ENCODE results near the gene WNT7B. TPM values are rescaled to one million over a fixed set of nuclear protein-coding genes. Genes with fewer than 3 reads are reported as not detected.

Gene WNT7B
- total and polyA plus RNA-seq, 2 of the 8 experiments (the other 6 are each of a cell fraction or from before 2014, with no cell fraction given) = 0.14 to 0.24 TPM

- no peak overlapping the region for H3K4ac ChIP-seq (replicated peaks; ENCODE audit: insufficient read length, low read depth, low read length)
- H3K9me3 ChIP-seq (ENCODE audit: insufficient read depth in 2 of 2, low read depth in 1 of 2, low read length in 1 of 2) = no peaks in the 10 kb centered on the region
- H3K23ac ChIP-seq (ENCODE audit: insufficient read length) = no peak overlapping the region
- 81% methylated on average over 6 of the region's 6 CpGs; no CpG with 5 or more reads in 1 of the 2 experiments for WGBS, 2 experiments (ENCODE audit: extremely low coverage in 1 of 2, insufficient coverage in 1 of 2, insufficient read length in 1 of 2, insufficient replicate concordance in 2 of 2, low coverage in 1 of 2, low lambda C conversion rate in 2 of 2, missing lambda C conversion rate in 1 of 2)
- no peak overlapping the region; the same call in 1 of the 2 replicates for H3K18ac ChIP-seq (ENCODE audit: extremely low read depth, low read length)
- H3K27ac ChIP-seq (ENCODE audit: low read depth, low read length) = no peak overlapping the region
- H3K4me3 ChIP-seq (ENCODE audit: extremely low read depth in 1 of 4, insufficient read depth in 2 of 4, low read depth in 3 of 4, low read length in 4 of 4) = no peak overlapping the region
- no peak overlapping the region for H2AK5ac ChIP-seq (ENCODE audit: low read depth, low read length)
- H4K5ac ChIP-seq (ENCODE audit: insufficient read length, low read depth, low read length) = no peak overlapping the region
- H3K9ac ChIP-seq (replicated peaks in 1 of 4; ENCODE audit: extremely low read depth in 1 of 4, low read depth in 3 of 4, low read length in 3 of 4) = no peak overlapping the region
- no peak overlapping the region for H2AFZ ChIP-seq (ENCODE audit: low read length)
- H4K20me1 ChIP-seq (replicated peaks in 1 of 2; ENCODE audit: control insufficient read depth in 1 of 2, insufficient read depth in 2 of 2, low read length in 2 of 2) = peaks cover 0 to under 1% of the 10 kb centered on the region in 2 experiments
- H2BK5ac ChIP-seq (ENCODE audit: low read depth, low read length) = no peak overlapping the region
- H3K79me2 ChIP-seq (ENCODE audit: control insufficient read depth in 1 of 2, insufficient read depth in 2 of 2, low read length in 2 of 2) = no peaks in the 10 kb centered on the region
- H3K36me3 ChIP-seq (ENCODE audit: control insufficient read depth in 2 of 4, insufficient read depth in 4 of 4, low read length in 3 of 4) = no peaks in the 10 kb centered on the region
- peaks cover 0 to 5% (median under 1%) of the 10 kb centered on the region in 4 experiments; a peak in 3 of 7 replicates for H3K27me3 ChIP-seq (replicated peaks in 1 of 4; ENCODE audit: control insufficient read depth in 3 of 4, extremely low read depth in 1 of 4, insufficient read depth in 3 of 4, low read length in 3 of 4)
- H3K14ac ChIP-seq (ENCODE audit: insufficient read length) = no peak overlapping the region
- no peak overlapping the region for H2BK15ac ChIP-seq (ENCODE audit: low read length)
- CTCF ChIA-PET (ENCODE audit: partially characterized antibody) = interaction anchor here (0.9 to 6.6 kb wide), 4 partner anchors 9 to 34 kb away, joined by 3 to 39 read pairs (median 13); no protein-coding TSS in a partner anchor
- DNase-seq (ENCODE audit: low read depth in 1 of 2, low spot score in 2 of 2) (no peak), FAIRE-seq (no peak)
- H3K79me1 ChIP-seq (ENCODE audit: low read depth, low read length) = no peaks in the 10 kb centered on the region
- peaks cover 0 to 20% (median 13%) of the 10 kb centered on the region in 4 experiments; a peak in 6 of 7 replicates for H3K4me1 ChIP-seq (replicated peaks in 1 of 4; ENCODE audit: control insufficient read depth in 3 of 4, insufficient read depth in 4 of 4, low read length in 3 of 4)
- H2BK12ac ChIP-seq (ENCODE audit: low read depth, low read length) = peak overlapping the region; percentile 77
- no peak overlapping the region; the same call in 1 of the 2 replicates for H4K8ac ChIP-seq (ENCODE audit: extremely low read depth, insufficient read depth, low read length)
- H3K23me2 ChIP-seq (ENCODE audit: low read depth, low read length) = no peaks in the 10 kb centered on the region; the same call in 1 of the 2 replicates
- TF ChIP-seq, protein P1, sequence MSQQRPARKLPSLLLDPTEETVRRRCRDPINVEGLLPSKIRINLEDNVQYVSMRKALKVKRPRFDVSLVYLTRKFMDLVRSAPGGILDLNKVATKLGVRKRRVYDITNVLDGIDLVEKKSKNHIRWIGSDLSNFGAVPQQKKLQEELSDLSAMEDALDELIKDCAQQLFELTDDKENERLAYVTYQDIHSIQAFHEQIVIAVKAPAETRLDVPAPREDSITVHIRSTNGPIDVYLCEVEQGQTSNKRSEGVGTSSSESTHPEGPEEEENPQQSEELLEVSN (IDR thresholded peaks at IDR 0.05) = 0 out of 2 replicates have a peak, but pooled peaks have one; percentile 43
- TF ChIP-seq CTBP2 (IDR thresholded peaks at IDR 0.05; ENCODE audit: borderline replicate concordance, insufficient read depth, insufficient read length, low read length) (no peak), ASH2L (IDR thresholded peaks at IDR 0.05; ENCODE audit: low read length) (no peak)
- POLR2A ChIA-PET (ENCODE audit: partially characterized antibody) = interaction anchor here (0.6 to 2.0 kb wide), 2 partner anchors 8 to 383 kb away, joined by 3 to 5 read pairs; no protein-coding TSS in a partner anchor
- no peak overlapping the region for H3K56ac ChIP-seq (replicated peaks; ENCODE audit: insufficient read length, low read depth, low read length)
- H4K91ac ChIP-seq (replicated peaks; ENCODE audit: insufficient read length, low read length) = no peak overlapping the region
- no peak overlapping the region for H2BK20ac ChIP-seq (ENCODE audit: low read length)
- H3K4me2 ChIP-seq (ENCODE audit: insufficient read depth in 1 of 2, low read depth in 2 of 2, low read length in 2 of 2) = no peak overlapping the region
- no peak overlapping the region for H2BK120ac ChIP-seq (replicated peaks; ENCODE audit: low read depth, low read length)
Measured at GRCh38 chr22:45897736-45898135, 79.2 kb downstream of the WNT7B start.
